Urinary bladder (tissue), 4 donors: ENCODE data around the gene EXOC6B. TPM values are rescaled to one million over a fixed set of nuclear protein-coding genes. Genes with fewer than 3 reads are reported as not detected.
"Not testable (repeated sequence)": the region's sequence is repeated elsewhere in the genome, so short reads cannot be mapped to it uniquely, and the experiment has no call there.

Experiments used
- DNase-seq: peaks from one replicate; pipeline ENCODE4 v3.0.0-alpha.2; 2015; ENCODE audit errors: extremely low spot score
- H3K27ac ChIP-seq: one replicate; pipeline ENCODE4 v1.5.1; 2013; ENCODE audit warnings: low read depth, mild to moderate bottlenecking, moderate library complexity
- H3K36me3 ChIP-seq: one replicate; pipeline ENCODE4 v1.6.1; 2013; ENCODE audit warnings: mild to moderate bottlenecking, moderate library complexity; ENCODE audit not compliant: insufficient read depth
- H3K4me1 ChIP-seq: one replicate; pipeline ENCODE4 v1.6.1; 2013; ENCODE audit warnings: mild to moderate bottlenecking, moderate library complexity; ENCODE audit not compliant: insufficient read depth
- H3K4me3 ChIP-seq: one replicate; pipeline ENCODE4 v1.5.1; 2013; ENCODE audit warnings: low read depth, low read length
- WGBS: extraction: QIAGEN DNeasy Blood & Tissue Kit; methylation state at CpG from one replicate; pipeline ENCODE4 v1.1.7; 2013; 5-methylcytosine and 5-hydroxymethylcytosine counted together
- polyA plus RNA-seq: library from polyadenylated mRNA; stranded (reverse); fragments of 200-250 nt; gene quantifications from one replicate; pipeline ENCODE4 v1.2.3, GENCODE V29; 2013
- total RNA-seq: library from RNA; depleted of rRNA; stranded (reverse); fragments of >200 nt; gene quantifications from one replicate; pipeline ENCODE4 v1.2.3, GENCODE V29; 2014
- donor health status: healthy with polysubstance abuse.
- donor health status: healthy.

The EXOC6B gene
- total and polyA plus RNA-seq, 2 donors = 14.5 to 47.6 TPM

GRCh38 chr2:72439892-72440291 is 385.9 kb downstream of the EXOC6B start:
- WGBS = 96% methylated on average over 5 of the region's 5 CpGs
- no peaks in the 10 kb centered on the region for H3K36me3 ChIP-seq
- no peak for DNase-seq
- H3K4me1 ChIP-seq = no peaks in the 10 kb centered on the region
- no peak overlapping the region for H3K27ac ChIP-seq
- H3K4me3 ChIP-seq = no peak overlapping the region

- DNase-seq = no peak
- Histone ChIP-seq H3K4me1 (no peaks in the 10 kb centered on the region), H3K36me3 (no peaks in the 10 kb centered on the region), H3K27ac (no peak overlapping the region), H3K4me3 (no peak overlapping the region)
- WGBS = 94% methylated on average over 3 of the region's 3 CpGs
Measured at GRCh38 chr2:72438364-72438763, 387.5 kb downstream of the EXOC6B start.

- no peaks in the 10 kb centered on the region for H3K36me3 ChIP-seq
- H3K4me1 ChIP-seq = no peaks in the 10 kb centered on the region
- H3K4me3 ChIP-seq = no peak overlapping the region
- no peak overlapping the region for H3K27ac ChIP-seq
- no peak for DNase-seq
- 91% methylated on average over 4 of the region's 4 CpGs for WGBS
Measured at GRCh38 chr2:72431737-72432136, 394.1 kb downstream of the EXOC6B start.

- Histone ChIP-seq H3K36me3 (no peaks in the 10 kb centered on the region), H3K27ac (no peak overlapping the region), H3K4me1 (no peaks in the 10 kb centered on the region), H3K4me3 (no peak overlapping the region)
- WGBS = 97% methylated on average over 15 of the region's 15 CpGs
- DNase-seq = no peak
Measured at GRCh38 chr2:72427022-72427861, 398.6 kb downstream of the EXOC6B start.

- H3K27ac ChIP-seq = no peak overlapping the region
- H3K4me3 ChIP-seq = no peak overlapping the region
- H3K4me1 ChIP-seq = no peaks in the 10 kb centered on the region
- no peak for DNase-seq
- no peaks in the 10 kb centered on the region for H3K36me3 ChIP-seq
Measured at GRCh38 chr2:72425996-72426395, 399.8 kb downstream of the EXOC6B start.

- H3K4me1 ChIP-seq = no peaks in the 10 kb centered on the region
- H3K36me3 ChIP-seq = no peaks in the 10 kb centered on the region
- no peak overlapping the region for H3K27ac ChIP-seq
- DNase-seq = no peak
- no peak overlapping the region for H3K4me3 ChIP-seq
- 72% methylated on average over 2 of the region's 2 CpGs for WGBS
Measured at GRCh38 chr2:72423756-72424155, 402.1 kb downstream of the EXOC6B start.

- H3K36me3 ChIP-seq, H3K27ac ChIP-seq, H3K4me3 ChIP-seq, H3K4me1 ChIP-seq, DNase-seq: not testable (repeated sequence)
- WGBS = 98% methylated on average over 31 of the region's 31 CpGs
Measured at GRCh38 chr2:72421771-72422379, 404.0 kb downstream of the EXOC6B start.

GRCh38 chr2:72415781-72416475 is 409.9 kb downstream of the EXOC6B start:
- H3K4me3 ChIP-seq = no peak overlapping the region
- no peaks in the 10 kb centered on the region for H3K4me1 ChIP-seq
- H3K36me3 ChIP-seq = no peaks in the 10 kb centered on the region
- WGBS = 73% methylated on average over 5 of the region's 5 CpGs
- no peak overlapping the region for H3K27ac ChIP-seq
- DNase-seq = no peak

- H3K4me3 ChIP-seq = no peak overlapping the region
- no peak for DNase-seq
- no peak overlapping the region for H3K27ac ChIP-seq
- peaks cover 1% of the 10 kb centered on the region for H3K36me3 ChIP-seq
- H3K4me1 ChIP-seq = no peaks in the 10 kb centered on the region
- 72% methylated on average over 2 of the region's 2 CpGs for WGBS
Measured at GRCh38 chr2:72415241-72415661, 410.6 kb downstream of the EXOC6B start.

GRCh38 chr2:72414137-72414760 is 411.6 kb downstream of the EXOC6B start:
- no peaks in the 10 kb centered on the region for H3K4me1 ChIP-seq
- 55% methylated on average over 2 of the region's 2 CpGs for WGBS
- peaks cover 1% of the 10 kb centered on the region for H3K36me3 ChIP-seq
- no peak overlapping the region for H3K27ac ChIP-seq
- DNase-seq = no peak
- no peak overlapping the region for H3K4me3 ChIP-seq

GRCh38 chr2:72413716-72414115 is 412.1 kb downstream of the EXOC6B start:
- no peak overlapping the region for H3K4me3 ChIP-seq
- WGBS = 95% methylated on average over 1 of the region's 1 CpG
- H3K27ac ChIP-seq = no peak overlapping the region
- no peaks in the 10 kb centered on the region for H3K4me1 ChIP-seq
- peaks cover 1% of the 10 kb centered on the region for H3K36me3 ChIP-seq
- no peak for DNase-seq

GRCh38 chr2:72412214-72412613 is 413.6 kb downstream of the EXOC6B start:
- no peak for DNase-seq
- Histone ChIP-seq H3K36me3 (peaks cover 1% of the 10 kb centered on the region), H3K4me1 (no peaks in the 10 kb centered on the region), H3K4me3 (no peak overlapping the region), H3K27ac (no peak overlapping the region)
- 55% methylated on average over 1 of the region's 1 CpG for WGBS

- no peak for DNase-seq
- H3K4me1 ChIP-seq = no peaks in the 10 kb centered on the region
- no peaks in the 10 kb centered on the region for H3K36me3 ChIP-seq
- no peak overlapping the region for H3K27ac ChIP-seq
- H3K4me3 ChIP-seq = no peak overlapping the region
Measured at GRCh38 chr2:72399879-72400278, 426.0 kb downstream of the EXOC6B start.
